Right hindlimb (tissue), 1 donor: ENCODE data around the gene FOXP4.

Experiments used
- DNase-seq: peaks from one replicate; pipeline ENCODE4 v3.0.0-alpha.2; 2018

FOXP4 gene

DNA sequence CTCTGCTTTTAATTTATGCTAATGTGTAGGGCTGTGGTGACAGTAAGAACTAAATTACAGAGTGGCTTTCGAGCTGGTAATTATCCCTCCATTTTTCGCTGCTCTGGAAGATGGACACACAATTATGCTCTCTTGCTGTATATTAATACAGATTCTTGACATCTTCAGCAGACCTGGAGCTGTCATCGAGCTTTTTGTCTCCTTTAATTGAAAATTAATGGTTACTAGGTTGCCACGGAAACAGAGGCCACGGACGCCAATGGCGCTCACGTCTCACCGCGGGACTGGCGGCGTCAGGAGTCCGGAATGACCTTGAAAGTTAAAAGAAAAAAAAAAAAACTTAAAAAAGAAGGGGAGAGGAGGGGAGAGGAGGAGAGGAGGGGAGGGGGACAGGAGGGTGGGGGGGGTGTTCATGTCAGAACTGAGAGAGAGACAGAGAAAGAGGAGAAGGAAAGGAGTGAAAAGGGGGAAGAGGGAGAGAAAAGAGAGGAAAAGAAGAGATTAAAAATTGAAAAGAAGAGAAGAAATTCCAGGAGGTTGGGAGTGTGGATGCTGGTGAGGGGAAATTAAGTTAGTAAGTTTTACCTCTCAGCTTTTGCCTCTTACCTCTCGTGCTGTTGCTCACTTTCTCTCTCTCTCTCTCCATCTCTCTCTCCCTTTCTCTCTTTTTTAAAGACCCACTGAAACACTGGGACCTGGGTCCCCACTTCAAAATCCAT, 22.1 kb upstream of the FOXP4 start:
- DNase-seq = no peak

DNA sequence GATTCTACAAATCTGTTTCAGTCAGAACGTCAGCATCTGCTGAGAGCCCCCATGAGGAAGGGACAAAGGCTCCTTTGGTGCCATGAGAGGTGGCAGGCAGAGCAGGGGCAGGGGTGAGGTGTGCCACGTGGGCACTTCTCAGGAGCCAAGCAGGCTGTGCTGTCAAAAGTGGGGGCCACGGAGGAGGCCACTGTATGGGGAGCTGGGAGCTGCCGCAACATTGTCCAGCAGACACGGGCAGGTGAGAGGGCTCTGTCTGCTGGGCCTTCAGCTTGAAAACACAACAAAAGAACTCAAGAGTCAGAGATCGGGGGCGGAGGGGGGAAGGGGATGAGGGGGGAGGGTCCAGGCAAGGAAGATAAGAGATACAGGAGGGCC, 21.6 kb upstream of the FOXP4 start:
- DNase-seq = no peak

- DNase-seq = peak; percentile 45
Measured at GRCh38 chr6:41527721-41528408, 18.3 kb upstream of the FOXP4 start.

DNA sequence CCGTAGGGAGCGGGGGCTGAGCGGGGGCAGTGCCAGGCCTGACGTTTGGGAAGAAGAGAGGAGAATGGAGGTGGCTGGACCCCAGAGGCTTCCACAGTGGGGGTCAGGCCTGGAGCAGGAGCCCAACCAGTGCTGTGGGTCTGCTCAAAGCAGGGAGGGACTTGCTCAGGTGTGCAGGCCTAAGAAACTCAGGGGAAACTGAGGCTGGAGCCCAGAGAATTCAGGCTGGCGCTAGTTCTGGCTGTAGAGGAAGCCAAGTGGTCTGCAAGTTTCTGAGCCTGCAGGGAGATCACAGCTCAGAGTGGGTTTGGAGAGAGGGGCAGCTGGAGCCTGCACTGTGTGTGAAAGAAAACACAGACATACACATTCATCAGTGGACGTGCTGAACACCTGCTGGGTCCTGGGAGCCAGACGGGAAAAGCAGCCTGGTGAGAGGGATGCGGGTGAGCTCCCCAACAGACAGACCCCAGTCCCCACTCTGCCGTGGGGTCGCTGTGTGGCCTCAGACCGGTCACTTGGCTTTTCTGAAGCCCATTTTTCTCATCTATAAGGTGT, 17.7 kb upstream of the FOXP4 start:
- no peak for DNase-seq

DNA sequence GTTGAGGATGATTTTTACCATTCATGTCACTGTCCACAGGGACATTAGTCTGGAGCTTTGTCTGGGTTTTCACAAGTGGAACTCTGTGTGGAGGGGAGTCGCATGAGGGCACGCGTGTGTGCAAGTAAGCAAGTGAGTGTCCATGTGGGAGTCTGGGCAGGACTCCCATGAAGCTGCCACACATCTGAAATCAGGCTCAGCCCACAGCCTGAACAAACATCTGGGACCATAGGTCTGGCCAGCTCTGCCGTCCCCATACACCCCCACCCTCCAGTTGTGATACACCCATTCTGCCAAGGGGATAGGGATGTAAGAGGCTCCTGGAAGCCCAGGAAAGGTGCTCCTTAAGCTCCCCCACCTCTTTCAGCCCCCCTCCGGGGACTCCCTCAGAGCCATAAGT, 17.1 kb upstream of the FOXP4 start:
- no peak for DNase-seq

DNA sequence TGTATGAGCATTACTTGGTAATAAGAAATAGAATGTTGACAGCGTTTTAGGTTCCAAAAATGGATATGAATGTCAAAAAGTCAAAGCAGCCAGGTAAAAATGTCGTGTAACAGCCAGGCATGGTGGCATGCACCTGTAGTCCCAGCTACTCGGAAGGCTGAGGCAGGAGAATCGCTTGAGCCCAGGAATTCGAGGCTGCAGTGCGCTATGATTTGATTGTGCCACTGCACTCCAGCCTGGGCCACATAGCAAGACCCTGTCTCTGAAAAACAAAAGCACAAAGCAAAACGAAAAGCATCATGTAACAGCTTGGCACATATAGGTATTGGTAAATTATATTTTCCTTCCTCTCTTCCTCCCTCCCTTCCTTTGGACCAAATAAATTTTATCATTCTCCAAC, 16.2 kb upstream of the FOXP4 start:
- no peak for DNase-seq

- no peak for DNase-seq
Measured at GRCh38 chr6:41530476-41530875, 15.7 kb upstream of the FOXP4 start.

DNA sequence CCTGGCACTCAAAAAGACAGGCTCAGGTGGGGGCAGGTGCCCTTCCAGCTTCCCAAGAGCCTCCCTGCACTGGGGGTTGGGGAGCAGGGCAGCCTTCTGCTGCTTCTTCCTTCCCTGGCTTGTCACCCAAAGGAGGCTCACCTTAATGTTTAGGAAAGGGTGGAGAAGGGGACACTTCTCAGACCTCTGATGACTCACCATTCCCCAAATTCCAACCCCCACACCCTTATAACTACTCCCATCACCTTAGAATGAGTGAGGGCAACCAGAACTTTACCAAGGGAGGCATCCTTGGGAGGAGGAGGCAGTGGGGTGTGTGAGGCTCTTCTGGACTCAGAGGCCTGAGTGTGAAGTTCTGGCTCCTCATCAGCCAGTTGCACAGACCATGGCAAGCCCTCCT, 15.2 kb upstream of the FOXP4 start:
- no peak for DNase-seq

- peak; percentile 46 for DNase-seq
Measured at GRCh38 chr6:41531591-41532582, 14.3 kb upstream of the FOXP4 start.

DNA sequence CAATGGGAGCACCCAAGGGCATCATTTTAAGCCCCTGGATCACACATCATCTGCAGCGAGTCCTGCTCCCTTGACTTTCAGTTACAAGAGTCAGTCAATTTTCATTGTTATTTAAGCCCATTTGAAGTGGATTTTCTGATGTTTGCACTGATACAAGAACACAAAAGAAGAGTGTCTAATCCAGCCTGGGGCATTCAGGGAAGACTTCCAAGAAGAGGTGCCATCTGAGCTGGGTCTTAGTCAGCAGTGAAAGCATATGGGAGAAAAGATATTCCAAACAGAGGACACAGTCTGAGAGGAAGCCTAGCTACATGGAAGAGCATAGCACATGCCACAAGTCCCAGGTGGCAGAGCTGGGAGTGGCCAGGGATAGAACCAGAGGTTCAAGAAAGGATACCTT, 10.4 kb upstream of the FOXP4 start:
- no peak for DNase-seq

- peak; percentile 44 for DNase-seq
Measured at GRCh38 chr6:41536795-41537758, 9.1 kb upstream of the FOXP4 start.

- DNase-seq = no peak
Measured at GRCh38 chr6:41538556-41539182, 7.5 kb upstream of the FOXP4 start.

DNA sequence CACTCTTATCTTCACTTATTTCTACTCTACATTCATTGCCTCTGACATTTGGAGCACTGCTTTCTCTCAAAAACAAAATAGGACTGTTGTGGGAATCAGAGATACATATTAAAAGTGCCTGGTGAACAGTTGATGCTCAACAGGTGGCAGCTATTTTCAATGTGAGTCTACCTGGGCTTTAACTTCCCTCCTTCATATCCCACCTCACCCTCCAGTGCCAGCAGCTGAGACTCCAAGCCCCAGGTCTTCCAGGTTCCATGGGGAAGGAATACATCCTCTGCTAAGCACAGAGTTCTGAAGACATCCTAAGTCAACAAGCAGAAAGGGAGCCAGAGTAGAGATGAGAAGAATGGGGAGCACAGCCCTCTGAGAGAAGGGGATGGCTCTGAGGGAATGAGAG, 7.0 kb upstream of the FOXP4 start:
- no peak for DNase-seq

- DNase-seq = no peak
Measured at GRCh38 chr6:41541364-41541763, 4.8 kb upstream of the FOXP4 start.

DNA sequence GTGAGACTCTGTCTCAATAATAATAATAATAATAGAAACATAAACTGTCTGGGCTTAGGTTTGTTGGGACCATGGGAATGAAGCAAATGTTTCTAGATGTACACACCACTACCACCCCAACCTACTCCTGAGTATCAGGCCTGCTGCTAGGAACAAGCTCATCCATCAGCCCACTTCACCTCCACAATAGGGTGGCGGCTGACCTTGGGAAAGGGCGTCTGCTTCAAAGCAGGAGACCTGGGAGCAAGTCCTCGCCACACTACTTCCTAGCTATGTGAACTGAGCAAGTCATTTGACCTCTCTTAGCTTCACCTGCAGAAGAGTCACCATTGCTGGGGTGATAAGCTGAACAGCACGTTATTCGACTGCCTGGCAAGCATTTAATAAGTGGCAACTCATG, 3.1 kb upstream of the FOXP4 start:
- DNase-seq = no peak

DNA sequence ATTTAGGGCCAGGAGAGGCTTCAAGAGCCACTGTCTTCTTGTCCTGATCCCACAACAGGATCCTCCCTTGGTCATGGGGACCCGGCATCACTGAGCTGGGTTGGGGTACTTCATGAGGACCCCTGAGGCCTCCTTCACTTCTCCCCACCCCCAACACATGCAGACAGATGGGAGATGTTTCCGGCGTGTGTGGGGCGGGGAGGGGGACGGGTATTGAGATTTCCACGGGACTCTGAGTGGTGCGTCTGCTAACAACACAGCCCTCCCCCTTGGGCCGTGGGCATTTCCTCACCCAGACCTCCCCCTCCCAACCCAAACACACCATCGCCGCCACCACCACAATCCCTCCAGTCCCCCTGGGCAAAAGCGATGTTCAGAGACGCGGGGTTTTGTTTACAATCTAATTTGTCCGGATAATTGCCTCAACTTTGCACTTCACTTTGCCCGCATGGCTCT, 906 bp upstream of the FOXP4 start:
- no peak for DNase-seq

- DNase-seq = no peak
Measured at GRCh38 chr6:41546475-41546865, 289 bp downstream of the FOXP4 start.

- peak; percentile 55 for DNase-seq
Measured at GRCh38 chr6:41546866-41547798, 951 bp downstream of the FOXP4 start.

- DNase-seq = no peak
Measured at GRCh38 chr6:41547799-41548097, 1.6 kb downstream of the FOXP4 start.

DNA sequence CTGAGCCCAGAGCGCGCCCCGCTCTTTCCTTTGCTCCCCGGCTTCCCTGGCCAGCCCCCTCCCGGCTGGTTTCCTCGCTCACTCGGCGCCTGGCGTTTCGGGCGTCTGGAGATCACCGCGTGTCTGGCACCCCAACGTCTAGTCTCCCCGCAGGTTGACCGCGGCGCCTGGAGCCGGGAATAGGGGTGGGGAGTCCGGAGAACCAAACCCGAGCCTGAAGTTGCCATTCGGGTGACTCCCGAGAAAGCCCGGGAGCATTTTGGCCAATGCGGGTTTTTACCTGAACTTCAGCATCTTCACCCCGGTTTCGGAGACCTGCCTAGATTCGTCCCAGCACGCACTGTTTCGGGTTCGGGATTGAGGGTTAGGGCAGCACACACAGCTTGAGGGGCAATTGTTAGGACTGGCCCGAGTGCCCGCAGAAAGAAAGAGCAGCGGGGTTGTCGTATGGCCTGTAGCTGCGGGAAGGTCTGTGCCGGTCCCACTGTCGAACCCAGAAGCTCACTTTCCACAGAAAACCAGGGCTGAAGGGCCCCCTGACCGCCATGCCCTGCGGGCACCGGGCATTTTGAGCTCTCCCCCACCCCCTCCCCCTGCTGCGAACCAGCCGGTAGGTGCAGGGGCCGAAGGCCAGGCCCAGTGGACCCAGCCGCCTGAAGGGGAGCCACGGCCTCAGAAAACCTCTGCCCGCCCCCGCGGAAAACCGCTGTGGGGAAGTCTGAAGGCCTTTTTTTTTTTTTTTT, 2.1 kb downstream of the FOXP4 start:
- DNase-seq = peak; percentile 49
